Hematopoietic multipotent progenitor cell treated with erythropoietin and hydrocortisone succinate and interleukin-3 and kit ligand, for 6 days (in vitro differentiated cells): ENCODE measurements around the gene PTPRZ1.

Experiments used
- DNase-seq: peaks from one replicate; pipeline ENCODE4 v3.0.0-alpha.2; 2015

PTPRZ1 gene

DNA sequence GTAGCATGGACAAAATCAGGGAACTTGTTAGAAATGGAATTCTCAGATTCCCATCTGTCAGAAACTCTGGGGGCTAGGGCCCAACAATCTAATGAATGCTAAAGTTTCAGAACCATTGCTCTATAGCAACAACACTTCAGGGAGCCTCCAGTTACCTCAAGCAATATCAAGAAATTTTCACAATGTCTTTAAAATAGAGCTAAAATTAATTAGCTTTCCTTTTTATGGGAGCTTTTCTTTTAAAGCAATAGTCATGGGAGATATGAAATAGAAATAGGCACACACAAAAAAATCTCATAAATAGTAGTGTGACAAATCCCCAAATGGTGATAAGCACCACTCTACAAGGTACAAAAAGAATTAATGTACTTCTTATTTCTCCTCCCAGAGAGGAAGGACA lies 190.2 kb downstream of the PTPRZ1 start:
- DNase-seq, result no peak

DNA sequence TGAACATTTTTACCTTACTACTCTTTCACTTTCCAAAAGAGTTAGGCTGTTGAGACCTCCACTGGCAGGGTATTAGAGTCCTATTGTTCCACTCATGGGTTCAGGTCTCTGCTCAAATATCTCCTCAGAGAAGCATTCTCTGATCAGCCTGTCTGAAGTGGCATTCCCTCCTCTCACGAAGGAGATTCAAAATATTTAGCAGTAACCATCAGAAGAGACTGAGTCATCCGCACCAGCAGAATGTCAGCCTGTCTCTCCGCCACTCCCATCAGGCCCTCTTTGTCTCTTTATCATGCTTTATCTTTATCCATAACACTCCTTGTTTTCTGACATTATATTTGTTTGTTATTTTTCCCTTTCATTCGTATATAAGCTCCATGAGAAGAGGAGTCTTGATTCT lies 192.0 kb downstream of the PTPRZ1 start:
- no peak for DNase-seq

DNA sequence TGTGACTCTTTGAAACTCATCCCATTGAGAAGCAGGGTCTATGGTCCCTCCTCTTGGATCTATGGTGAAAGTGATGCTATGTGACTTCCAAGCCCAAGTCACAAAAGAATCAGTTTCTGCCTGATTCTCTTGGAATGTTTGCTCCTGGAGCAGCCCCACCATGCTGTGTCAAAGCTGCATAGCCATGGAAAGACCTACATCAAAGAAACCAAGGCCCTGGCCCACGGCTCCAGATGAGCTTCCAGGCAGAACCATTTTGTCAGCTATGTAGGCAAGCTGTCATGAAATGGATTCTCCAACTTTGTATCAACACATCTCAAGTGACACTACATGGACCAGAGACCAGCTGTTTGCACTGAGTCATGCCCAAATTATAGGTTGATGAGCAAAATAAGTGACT lies 194.1 kb downstream of the PTPRZ1 start:
- DNase-seq, result no peak

DNA sequence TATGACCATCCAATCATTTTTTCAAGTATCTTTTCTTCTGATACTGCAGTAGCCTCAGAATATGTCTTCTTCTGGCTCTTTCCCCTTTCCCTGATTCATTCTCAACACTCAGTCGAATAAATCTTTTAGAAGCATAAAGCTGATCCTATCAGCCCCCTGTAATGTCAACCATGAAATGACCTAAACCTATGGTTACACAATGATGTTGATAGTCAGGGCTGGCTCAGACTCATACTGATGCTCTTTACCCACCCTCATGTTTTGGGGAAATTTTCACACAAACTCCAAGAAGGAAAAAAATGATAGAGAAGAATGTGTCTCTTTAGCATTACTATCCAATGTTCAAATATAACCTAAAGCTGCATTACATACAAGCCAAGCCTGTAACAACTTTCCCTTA lies 195.1 kb downstream of the PTPRZ1 start:
- DNase-seq, result no peak

- no peak for DNase-seq
Measured at GRCh38 chr7:122068999-122069398, 196.0 kb downstream of the PTPRZ1 start.

- no peak for DNase-seq
Measured at GRCh38 chr7:122070062-122070461, 197.1 kb downstream of the PTPRZ1 start.

- DNase-seq, result no peak
Measured at GRCh38 chr7:122070834-122071233, 197.9 kb downstream of the PTPRZ1 start.

DNA sequence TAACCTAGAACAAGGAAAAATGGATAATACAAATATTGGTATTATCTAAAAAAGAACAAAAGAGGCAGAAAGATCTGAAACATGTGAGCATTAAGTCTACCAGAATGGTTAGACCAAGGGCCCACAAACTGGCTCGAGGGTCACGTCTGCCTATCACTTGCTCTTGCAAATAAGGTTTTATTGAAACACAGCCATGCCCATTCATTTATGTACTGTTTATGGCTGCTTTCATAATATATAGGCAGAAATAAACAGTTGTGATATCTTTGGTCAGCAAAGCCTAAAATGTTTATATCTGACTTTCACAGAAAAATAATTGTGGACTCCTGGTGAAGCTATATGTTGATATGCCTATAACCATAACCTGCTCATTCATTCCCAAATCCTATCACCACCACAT lies 199.3 kb downstream of the PTPRZ1 start:
- no peak for DNase-seq

DNA sequence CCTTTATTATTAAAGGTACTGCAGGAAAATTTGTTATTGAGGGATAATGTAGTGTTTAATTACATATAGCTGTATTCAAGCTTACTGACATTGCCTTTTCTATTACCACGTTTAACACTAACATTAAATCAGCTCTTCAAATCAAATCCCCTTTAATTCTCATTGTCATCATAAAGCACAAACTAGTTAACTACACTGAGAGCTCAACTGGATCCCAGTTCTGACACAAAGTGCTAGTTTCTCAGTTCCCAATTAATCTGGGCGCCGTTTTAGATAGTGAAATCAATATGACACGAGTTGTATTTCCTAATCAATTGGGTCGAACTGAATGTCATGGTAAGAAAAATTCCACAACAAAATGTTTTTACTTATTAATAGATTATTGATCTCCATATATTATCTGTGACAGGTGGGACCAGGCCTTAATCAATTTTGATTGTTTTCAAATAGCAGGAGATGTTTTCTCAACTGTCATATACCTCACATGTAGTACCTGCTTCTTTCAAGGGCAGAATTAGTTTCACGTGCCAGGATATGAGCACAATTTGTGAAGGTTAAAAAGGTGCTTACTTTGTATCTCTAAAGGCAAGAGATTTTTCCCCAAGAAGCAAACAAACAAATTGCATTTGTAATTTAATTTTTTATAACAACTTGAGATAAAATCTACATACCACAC lies 200.1 kb downstream of the PTPRZ1 start:
- no peak for DNase-seq

DNA sequence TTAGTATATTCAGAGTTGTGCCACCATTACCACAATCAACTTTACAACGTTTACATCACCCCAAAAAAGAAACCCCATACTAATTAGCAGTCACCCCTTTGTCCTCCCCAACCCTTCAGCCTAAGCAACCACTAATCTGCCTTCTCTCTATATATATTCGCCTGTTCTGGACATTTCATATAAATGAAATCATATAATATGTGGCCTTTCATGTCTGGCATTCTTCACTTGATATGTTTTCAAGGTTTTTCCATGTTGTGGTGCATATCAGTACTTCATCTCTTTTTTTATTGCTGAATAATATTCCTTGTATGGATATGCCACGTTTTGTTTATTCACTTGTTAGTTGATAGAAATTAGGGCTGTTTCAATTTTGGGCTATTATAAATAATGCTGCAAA lies 200.7 kb downstream of the PTPRZ1 start:
- no peak for DNase-seq

GRCh38 chr7:122082160-122082559 lies 209.2 kb downstream of the PTPRZ1 start:
- DNase-seq, result no peak

DNA sequence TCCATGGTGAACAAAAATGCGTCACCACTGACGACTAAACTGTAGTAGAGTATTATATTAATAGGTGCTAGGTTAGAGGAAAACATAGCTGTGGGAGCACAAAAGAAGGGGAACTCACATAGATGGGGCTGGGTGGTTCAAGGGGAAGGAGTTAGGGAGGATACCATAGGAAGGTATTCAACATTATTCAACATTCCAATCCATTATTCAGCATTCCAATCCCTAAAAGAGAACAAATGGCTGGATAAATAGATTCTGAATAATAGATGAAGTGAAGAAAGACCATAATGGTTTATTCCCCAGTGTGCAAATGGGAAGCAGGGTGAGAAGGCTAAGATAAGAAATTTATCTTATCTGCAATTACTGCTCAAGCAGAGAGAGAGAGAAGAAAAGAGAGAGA lies 209.7 kb downstream of the PTPRZ1 start:
- DNase-seq, result no peak

DNA sequence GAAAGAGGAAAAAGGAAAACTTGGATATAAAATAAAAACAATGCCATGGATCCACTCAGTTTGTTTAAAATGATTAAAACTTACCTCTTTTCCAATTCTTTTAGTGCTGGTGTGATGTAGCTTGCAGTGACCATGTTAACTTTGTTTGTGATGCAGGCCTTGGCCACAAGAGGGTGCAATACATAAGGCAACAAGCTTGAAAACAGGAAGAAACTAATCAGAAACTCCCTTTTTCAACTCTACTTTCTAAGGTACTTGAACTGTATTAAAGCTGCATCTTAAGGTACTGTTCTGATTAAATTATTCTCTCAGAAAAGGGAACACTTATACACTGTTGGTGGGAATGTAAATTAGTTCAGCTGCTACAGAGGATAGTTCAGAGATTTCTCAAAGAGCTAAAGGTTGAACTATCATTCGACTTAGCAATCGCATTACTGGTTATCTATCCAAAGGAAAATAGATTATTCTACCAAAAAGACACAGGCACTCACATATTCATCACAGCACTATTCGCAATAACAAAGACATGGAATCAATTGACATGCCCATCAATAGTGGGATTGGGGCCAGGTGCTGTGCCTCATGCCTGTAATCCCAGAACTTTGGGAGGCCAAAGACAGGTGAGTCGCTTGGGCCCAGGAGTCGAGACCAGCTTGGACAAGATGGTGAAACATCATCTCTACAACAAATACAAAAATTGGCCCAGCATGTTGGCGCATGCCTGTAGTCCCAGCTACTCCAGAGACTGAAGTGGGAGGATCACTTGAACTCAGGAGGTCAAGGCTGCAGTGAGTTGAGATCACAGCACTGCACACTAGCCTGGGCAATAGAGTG lies 220.2 kb downstream of the PTPRZ1 start:
- peak; percentile 80 for DNase-seq

GRCh38 chr7:122094549-122094948 lies 221.6 kb downstream of the PTPRZ1 start:
- no peak for DNase-seq

DNA sequence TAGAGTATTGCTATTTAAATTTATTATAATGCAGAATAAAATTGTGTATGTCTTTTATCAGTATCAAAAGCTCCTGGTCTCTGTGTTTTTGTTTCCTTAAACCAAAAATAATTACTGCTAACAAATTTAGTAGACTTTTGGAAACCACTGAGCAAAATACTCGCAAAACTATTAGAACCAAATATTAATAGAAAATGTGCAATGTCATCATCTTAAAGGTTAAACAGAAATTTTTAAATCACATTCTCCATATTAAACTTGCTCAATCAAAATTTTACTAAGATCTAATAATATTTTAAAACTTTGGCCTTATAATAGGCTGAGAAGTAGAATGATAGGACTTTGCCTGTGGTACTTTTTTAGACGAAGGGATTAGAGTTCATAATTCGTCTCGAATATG lies 222.7 kb downstream of the PTPRZ1 start:
- no peak for DNase-seq

DNA sequence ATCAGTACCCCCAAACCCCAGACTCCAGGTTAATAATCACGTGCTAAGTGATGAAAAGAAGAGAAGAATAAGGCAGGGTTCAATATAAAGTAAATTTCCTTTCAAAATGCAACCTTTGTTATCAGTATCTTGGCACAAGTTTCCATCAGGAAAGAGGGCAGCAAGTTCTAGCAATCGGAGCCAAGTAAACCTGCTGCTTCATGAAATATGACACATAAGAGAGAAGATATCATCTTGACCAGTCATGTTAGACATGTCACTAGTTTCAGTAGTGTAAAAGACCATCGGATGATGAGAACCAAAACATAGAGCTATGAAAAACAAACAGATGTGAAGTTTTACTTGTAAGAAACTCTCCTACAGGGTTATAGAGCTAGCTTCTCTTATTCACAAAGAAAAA lies 227.1 kb downstream of the PTPRZ1 start:
- no peak for DNase-seq

- DNase-seq, result no peak
Measured at GRCh38 chr7:122103064-122103463, 230.1 kb downstream of the PTPRZ1 start.
